Stomach (tissue), 9 donors: ENCODE data around the gene SEMA7A. TPM values are rescaled to one million over a fixed set of nuclear protein-coding genes. Genes with fewer than 3 reads are reported as not detected.

Experiments used
- DNase-seq, 2 donors: peaks; one replicate each; pipeline versions ENCODE4 v3.0.0 to v3.0.0-alpha.2; 2013 to 2019
- H3K27ac ChIP-seq, 5 donors: fragments of 200-600 bp in 4 of 5; sonication (generic) in 4 of 5; one replicate each; pipeline ENCODE4 v1.5.1; 2013 to 2019; ENCODE audit warnings: mild to moderate bottlenecking in 1 of 5, moderate library complexity in 1 of 5
- H3K27me3 ChIP-seq, 3 donors: fragments of 200-600 bp; sonication (generic); one replicate each; pipeline ENCODE4 v1.5.1; 2017 to 2019; ENCODE audit warnings: mixed run types in 1 of 3
- H3K36me3 ChIP-seq, 4 donors: fragments of 200-600 bp; sonication (generic); 1 replicate in 3 of 4; 2 replicates in 1 of 4; pipeline ENCODE4 v1.5.1; 2016 to 2019
- H3K4me1 ChIP-seq, 4 donors: fragments of 200-600 bp; sonication (generic); one replicate each; pipeline ENCODE4 v1.5.1; 2016 to 2019
- H3K4me3 ChIP-seq, 4 donors: fragments of 200-600 bp; sonication (generic) in 3 of 4; one replicate each; pipeline ENCODE4 v1.5.1; 2016 to 2019; ENCODE audit warnings: mild to moderate bottlenecking in 1 of 4
- H3K9me3 ChIP-seq, 4 donors: fragments of 200-600 bp; sonication (generic); one replicate each; pipeline ENCODE4 v1.5.1; 2016 to 2019
- EP300 ChIP-seq: sonication (generic); formaldehyde crosslinking; IDR thresholded peaks from one replicate; pipeline ENCODE4 v1.6.1; 2017; ENCODE audit warnings: antibody characterized with exemption
- POLR2A ChIP-seq, 4 donors: fragments of 450-650 bp; IDR thresholded peaks; one replicate each; pipeline ENCODE4 v1.6.1; 2016; ENCODE audit warnings: antibody characterized with exemption in 4 of 4, control low read depth in 2 of 4, mild to moderate bottlenecking in 1 of 4, moderate library complexity in 1 of 4
- POLR2AphosphoS5 ChIP-seq, 3 donors: sonication (generic); formaldehyde crosslinking; IDR thresholded peaks; one replicate each; pipeline ENCODE4 v1.6.1; 2016; ENCODE audit warnings: antibody characterized with exemption in 3 of 3
- WGBS, 5 donors: extraction: QIAGEN DNeasy Blood & Tissue Kit in 3 of 5; methylation state at CpG; one replicate each; pipeline versions ENCODE4 v1.1.5 to v1.1.7; 2013 to 2018; 5-methylcytosine and 5-hydroxymethylcytosine counted together
- intact Hi-C: fragments of 100-400 bp; cut with DNase I; formaldehyde crosslinking; loops from one replicate; pipeline ENCODE4 v1.15.1; 2023; ENCODE audit warnings: low total_unique reads
- polyA plus RNA-seq, 3 donors: library from polyadenylated mRNA; stranded (reverse); fragments of 200-250 nt; gene quantifications; one replicate each; pipeline ENCODE4 v1.2.3, GENCODE V29; 2013
- total RNA-seq, 5 donors: library from RNA; depleted of rRNA; stranded (reverse); fragments of >200 nt; gene quantifications; one replicate each; pipeline versions ENCODE4 v1.1.0 to v1.2.3, GENCODE V29; 2014 to 2016
- TF ChIP-seq, protein P1 (sequence below), 7 experiments: fragments of 450-650 bp in 4 of 7; fragments of 200-600 bp in 3 of 7; sonication (generic) in 3 of 7; IDR thresholded peaks; one replicate each; pipeline ENCODE4 v1.5.1; 2016 to 2019; ENCODE audit warnings: antibody characterized with exemption in 7 of 7, control low read depth in 2 of 7, mild to moderate bottlenecking in 1 of 7
- donor health status: healthy with polysubstance abuse.
- donor health status: Bipolar disorder and iron deficiency.
- donor health status: healthy.

SEMA7A gene
- total and polyA plus RNA-seq, 8 donors: 0.31 to 3.5 (median 2.1) TPM; not detected in 2

GRCh38 chr15:74438206-74438605 lies 4.4 kb upstream of the SEMA7A start:
- no peak overlapping the region for H3K27ac ChIP-seq
- WGBS, 5 donors: 38 to 55% (median 49%) methylated on average over 2 of the region's 2 CpGs
- intact Hi-C loops: loop anchor here (2.0 kb wide), 1 partner anchor 55 kb away; no protein-coding TSS in a partner anchor
- peaks cover 10 to 20% (median 17%) of the 10 kb centered on the region in 4 donors for H3K4me1 ChIP-seq
- no peaks in the 10 kb centered on the region for H3K9me3 ChIP-seq
- no peaks in the 10 kb centered on the region for H3K36me3 ChIP-seq
- H3K4me3 ChIP-seq: no peak overlapping the region
- no peak for DNase-seq
- no peak for TF ChIP-seq EP300
- no peak for TF ChIP-seq POLR2A (IDR thresholded peaks at IDR 0.05)
- TF ChIP-seq, protein P1, sequence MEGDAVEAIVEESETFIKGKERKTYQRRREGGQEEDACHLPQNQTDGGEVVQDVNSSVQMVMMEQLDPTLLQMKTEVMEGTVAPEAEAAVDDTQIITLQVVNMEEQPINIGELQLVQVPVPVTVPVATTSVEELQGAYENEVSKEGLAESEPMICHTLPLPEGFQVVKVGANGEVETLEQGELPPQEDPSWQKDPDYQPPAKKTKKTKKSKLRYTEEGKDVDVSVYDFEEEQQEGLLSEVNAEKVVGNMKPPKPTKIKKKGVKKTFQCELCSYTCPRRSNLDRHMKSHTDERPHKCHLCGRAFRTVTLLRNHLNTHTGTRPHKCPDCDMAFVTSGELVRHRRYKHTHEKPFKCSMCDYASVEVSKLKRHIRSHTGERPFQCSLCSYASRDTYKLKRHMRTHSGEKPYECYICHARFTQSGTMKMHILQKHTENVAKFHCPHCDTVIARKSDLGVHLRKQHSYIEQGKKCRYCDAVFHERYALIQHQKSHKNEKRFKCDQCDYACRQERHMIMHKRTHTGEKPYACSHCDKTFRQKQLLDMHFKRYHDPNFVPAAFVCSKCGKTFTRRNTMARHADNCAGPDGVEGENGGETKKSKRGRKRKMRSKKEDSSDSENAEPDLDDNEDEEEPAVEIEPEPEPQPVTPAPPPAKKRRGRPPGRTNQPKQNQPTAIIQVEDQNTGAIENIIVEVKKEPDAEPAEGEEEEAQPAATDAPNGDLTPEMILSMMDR (IDR thresholded peaks at IDR 0.05): no peak
- no peak for TF ChIP-seq POLR2AphosphoS5 (IDR thresholded peaks at IDR 0.05)
- peaks cover 0 to 5% (median 3%) of the 10 kb centered on the region in 3 donors for H3K27me3 ChIP-seq

DNA sequence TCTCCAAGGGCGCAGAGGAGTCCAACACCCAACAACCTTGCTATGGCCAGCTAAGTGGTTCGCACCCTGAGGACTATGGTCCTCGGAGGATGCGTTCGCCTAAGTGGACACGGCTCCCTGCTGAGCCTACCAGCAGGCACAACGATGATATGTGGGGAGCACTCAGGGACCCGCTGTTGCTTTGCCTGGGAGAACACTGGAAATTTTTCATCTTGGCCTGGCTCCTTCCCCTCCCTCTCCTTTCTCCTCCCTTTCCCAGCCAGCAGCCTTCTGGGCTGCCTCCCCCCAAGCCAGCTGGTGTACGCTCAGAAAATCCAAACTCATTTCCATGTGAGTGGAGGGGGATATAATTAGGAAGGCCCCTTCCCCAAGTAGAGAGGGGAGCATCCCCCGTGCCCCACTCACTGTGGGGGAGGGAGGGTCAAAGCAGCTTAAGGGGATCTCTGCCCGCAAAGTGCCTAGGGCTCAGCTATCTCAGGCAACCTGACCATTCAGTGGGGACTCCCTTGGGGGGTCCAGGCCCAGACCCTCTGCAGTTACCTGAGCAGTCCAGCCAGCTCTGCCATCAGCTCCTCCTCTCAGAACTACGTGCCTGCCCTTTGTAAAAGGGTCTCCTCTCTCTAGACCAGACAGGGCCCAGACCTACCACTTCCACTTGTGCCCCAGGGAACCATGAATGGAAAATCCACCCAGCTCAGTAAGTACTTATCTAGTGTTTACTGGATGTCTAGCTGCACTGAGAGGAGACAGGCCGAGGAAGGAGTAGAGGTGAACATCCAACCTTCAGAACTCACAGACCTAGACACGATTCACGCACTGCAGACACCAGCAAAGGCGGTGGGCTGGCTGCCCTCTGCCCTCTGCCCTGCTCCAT lies 742 bp upstream of the SEMA7A start:
- peaks cover 0 to 42% (median 15%) of the 10 kb centered on the region in 3 donors for H3K27me3 ChIP-seq
- H3K4me3 ChIP-seq: peak overlapping the region; percentile 69 to 83 (median 74)
- peak overlapping the region; percentile 47 to 80 (median 72) for H3K27ac ChIP-seq
- 67 to 73% (median 70%) methylated on average over 16 of the region's 16 CpGs for WGBS, 5 donors
- DNase-seq: peak in 1 of 2 donors; percentile 70
- H3K36me3 ChIP-seq: no peaks in the 10 kb centered on the region
- peaks cover 18 to 28% (median 23%) of the 10 kb centered on the region in 4 donors for H3K4me1 ChIP-seq
- H3K9me3 ChIP-seq: no peaks in the 10 kb centered on the region
- TF ChIP-seq EP300: no peak
- TF ChIP-seq POLR2A (IDR thresholded peaks at IDR 0.05): no peak
- TF ChIP-seq POLR2AphosphoS5 (IDR thresholded peaks at IDR 0.05): no peak
- TF ChIP-seq, protein P1 (IDR thresholded peaks at IDR 0.05): no peak
- intact Hi-C loops: no loop called here

DNA sequence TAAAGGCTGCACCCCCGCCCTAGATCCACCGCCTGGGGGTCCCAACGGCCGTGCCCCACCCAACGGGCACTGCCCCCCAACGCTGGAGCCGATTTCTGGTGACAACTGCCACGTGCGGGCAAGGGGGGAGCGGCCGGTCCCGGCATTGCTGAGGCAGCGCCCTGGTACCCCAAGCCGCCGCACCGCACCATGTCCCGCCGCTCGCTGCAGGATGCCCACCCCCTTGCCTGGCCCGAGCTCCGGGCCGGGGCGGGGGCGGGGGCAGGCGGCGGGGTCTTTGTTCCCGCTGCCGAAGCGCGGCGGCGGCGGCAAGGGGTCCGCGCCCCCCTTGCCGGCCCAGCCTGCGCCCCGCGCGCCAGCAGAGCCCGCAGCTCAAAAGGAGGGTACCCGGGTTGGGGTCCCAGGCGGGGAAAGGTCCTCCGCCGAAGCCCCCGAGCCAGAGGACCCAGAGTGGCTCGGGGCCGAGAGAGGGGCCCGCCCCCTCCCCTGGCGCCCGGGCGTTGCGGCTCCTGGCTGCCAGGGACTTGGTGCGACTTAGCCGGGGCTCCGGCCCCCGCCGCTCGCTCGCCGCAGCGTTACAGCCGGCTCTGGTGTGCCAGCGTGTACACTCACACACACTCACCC lies 678 bp downstream of the SEMA7A start:
- intact Hi-C loops: no loop called here
- H3K36me3 ChIP-seq: no peaks in the 10 kb centered on the region
- DNase-seq: no peak
- WGBS, 5 donors: 0 to 2% (median 1%) methylated on average over 13 to 64 of the region's 64 CpGs
- no peaks in the 10 kb centered on the region for H3K9me3 ChIP-seq
- H3K4me1 ChIP-seq: peaks cover 18 to 34% (median 23%) of the 10 kb centered on the region in 4 donors
- peak overlapping the region; percentile 69 to 80 (median 72) for H3K27ac ChIP-seq
- H3K27me3 ChIP-seq: peaks cover 0 to 46% (median 15%) of the 10 kb centered on the region in 3 donors
- H3K4me3 ChIP-seq: peak overlapping the region; percentile 69 to 83 (median 74)
- TF ChIP-seq POLR2AphosphoS5 (IDR thresholded peaks at IDR 0.05): no peak
- TF ChIP-seq, protein P1 (IDR thresholded peaks at IDR 0.05): no peak
- no peak for TF ChIP-seq POLR2A (IDR thresholded peaks at IDR 0.05)
- TF ChIP-seq EP300: no peak

- Histone ChIP-seq H3K27me3 (peaks cover 0 to 46% (median 15%) of the 10 kb centered on the region in 3 donors), H3K36me3 (no peaks in the 10 kb centered on the region), H3K9me3 (no peaks in the 10 kb centered on the region), H3K4me3 (peak overlapping the region; percentile 69 to 83 (median 74)), H3K4me1 (peaks cover 18 to 36% (median 23%) of the 10 kb centered on the region in 4 donors), H3K27ac (peak overlapping the region in 3 of 5 donors; percentile 72 to 80 (median 78))
- intact Hi-C loops: no loop called here
- 17 to 23% (median 22%) methylated on average over 18 to 21 of the region's 21 CpGs for WGBS, 5 donors
- DNase-seq: no peak
- TF ChIP-seq, protein P1 (IDR thresholded peaks at IDR 0.05): no peak
- TF ChIP-seq EP300 (no peak), POLR2A (IDR thresholded peaks at IDR 0.05) (no peak), POLR2AphosphoS5 (IDR thresholded peaks at IDR 0.05) (no peak)
Measured at GRCh38 chr15:74432271-74432967, 1.3 kb downstream of the SEMA7A start.
